ENCODE data around the gene ART4. TPM values are rescaled to one million over a fixed set of nuclear protein-coding genes. Genes with fewer than 3 reads are reported as not detected.
A peak's percentile ranks its signal among the peaks of the same experiment; 100 is the strongest.

ART4 gene
- total and polyA plus RNA-seq, 5 donors from 2014 or later, result not detected

DNA sequence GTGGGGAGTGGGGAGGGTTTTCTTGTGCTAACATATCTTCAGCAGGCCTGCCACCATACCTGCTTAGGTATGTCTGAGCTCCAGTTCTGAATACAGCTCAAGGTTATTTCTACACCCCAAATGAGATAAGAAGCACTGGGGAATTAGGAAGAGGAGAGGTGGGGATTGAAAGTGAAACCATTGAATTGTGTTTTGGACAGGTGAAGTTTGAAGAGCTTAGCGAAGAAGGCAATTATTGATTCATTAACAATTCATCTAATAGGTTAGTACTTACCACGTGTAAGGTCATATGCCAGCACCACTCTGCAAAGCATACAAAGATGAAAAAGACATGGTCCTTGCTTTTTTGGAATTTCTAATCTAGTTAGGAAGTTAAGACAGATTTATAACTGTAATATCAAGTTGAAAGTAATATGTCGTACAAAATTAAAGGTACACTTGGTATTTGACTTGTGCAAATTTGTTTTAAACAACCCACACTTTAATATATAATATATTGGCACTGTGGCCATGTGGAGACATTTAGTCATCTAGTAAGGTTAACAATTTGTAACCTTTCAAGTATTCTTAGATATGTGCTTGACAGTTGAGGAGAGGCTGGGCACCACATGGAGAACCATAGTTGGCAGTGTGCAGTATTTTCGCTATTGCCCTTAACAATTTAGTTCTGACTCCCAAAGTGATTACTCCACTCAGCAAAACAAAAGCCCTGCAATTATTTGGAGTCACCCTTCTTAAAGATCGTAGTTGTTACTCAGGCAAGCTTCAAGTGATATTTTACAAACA lies 33.0 kb downstream of the ART4 start:
- H3K4me1 Mint-ChIP-seq, result peaks cover 7 to 20% (median 14%) of the 10 kb centered on the region in 4 donors
- DNase-seq (peak in 1 of 3 donors; percentile 15), ATAC-seq (ENCODE audit: low read depth in 2 of 2) (no peak)
- Histone ChIP-seq H3K27me3 (ENCODE audit: control insufficient read depth, insufficient read depth, low read length) (no peaks in the 10 kb centered on the region), H3K4me1 (ENCODE audit: control insufficient read depth, insufficient read depth, low read length, poor library complexity, severe bottlenecking) (peaks cover 12% of the 10 kb centered on the region), H3K4me3 (ENCODE audit: low read depth, low read length) (peak overlapping the region; percentile 35), H3K36me3 (ENCODE audit: control insufficient read depth, insufficient read depth, low read length) (no peaks in the 10 kb centered on the region), H3K27ac (ENCODE audit: insufficient read depth, low read length, poor library complexity, severe bottlenecking) (peak overlapping the region; percentile 39), H3K9me3 (ENCODE audit: control insufficient read depth in 2 of 2, low read length in 2 of 2) (no peaks in the 10 kb centered on the region)
- no peaks in the 10 kb centered on the region for H3K9me3 Mint-ChIP-seq
- H3K36me3 Mint-ChIP-seq, result no peaks in the 10 kb centered on the region
- no peaks in the 10 kb centered on the region for H3K27me3 Mint-ChIP-seq
- H3K27ac Mint-ChIP-seq, result peak overlapping the region in 2 of 3 donors; percentile 68 to 81
- peak overlapping the region in 3 of 4 donors; percentile 24 to 67 (median 43) for H3K4me3 Mint-ChIP-seq

DNA sequence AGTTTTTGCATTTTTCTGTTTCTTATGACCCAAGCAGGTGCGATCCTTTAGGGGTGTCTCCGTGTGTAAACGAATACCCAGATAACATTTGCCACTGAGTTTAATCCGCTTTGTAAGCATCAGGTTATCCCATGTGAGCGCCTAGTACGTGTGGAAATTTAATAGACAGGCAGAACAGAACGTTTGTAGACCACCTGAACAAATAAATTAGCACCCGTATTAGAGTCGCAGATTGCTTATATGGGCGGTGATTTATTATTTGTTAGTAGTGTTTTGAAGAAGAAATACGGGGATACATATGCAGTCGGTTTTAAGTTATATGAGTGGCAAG lies 39.5 kb downstream of the ART4 start:
- peaks cover 13% of the 10 kb centered on the region for H3K36me3 ChIP-seq (ENCODE audit: control insufficient read depth, insufficient read depth, low read length)
- H3K36me3 Mint-ChIP-seq, result peaks cover 5% of the 10 kb centered on the region
- DNase-seq, result no peak
- no peaks in the 10 kb centered on the region for H3K27me3 Mint-ChIP-seq
- H3K9me3 Mint-ChIP-seq, result no peaks in the 10 kb centered on the region
- ATAC-seq (ENCODE audit: low read depth in 2 of 2), result peak in 1 of 2 donors; percentile 2
- H3K4me1 ChIP-seq (ENCODE audit: control insufficient read depth, insufficient read depth, low read length, poor library complexity, severe bottlenecking), result peaks cover 37% of the 10 kb centered on the region
- no peak overlapping the region for H3K4me3 Mint-ChIP-seq
- H3K9me3 ChIP-seq (ENCODE audit: control insufficient read depth in 2 of 2, low read length in 2 of 2), result no peaks in the 10 kb centered on the region
- peak overlapping the region; percentile 99 for H3K4me3 ChIP-seq (ENCODE audit: low read depth, low read length)
- peak overlapping the region; percentile 96 for H3K27ac ChIP-seq (ENCODE audit: insufficient read depth, low read length, poor library complexity, severe bottlenecking)
- peaks cover 4 to 38% (median 29%) of the 10 kb centered on the region in 4 donors for H3K4me1 Mint-ChIP-seq
- H3K27me3 ChIP-seq (ENCODE audit: control insufficient read depth, insufficient read depth, low read length), result no peaks in the 10 kb centered on the region
- H3K27ac Mint-ChIP-seq, result no peak overlapping the region

DNA sequence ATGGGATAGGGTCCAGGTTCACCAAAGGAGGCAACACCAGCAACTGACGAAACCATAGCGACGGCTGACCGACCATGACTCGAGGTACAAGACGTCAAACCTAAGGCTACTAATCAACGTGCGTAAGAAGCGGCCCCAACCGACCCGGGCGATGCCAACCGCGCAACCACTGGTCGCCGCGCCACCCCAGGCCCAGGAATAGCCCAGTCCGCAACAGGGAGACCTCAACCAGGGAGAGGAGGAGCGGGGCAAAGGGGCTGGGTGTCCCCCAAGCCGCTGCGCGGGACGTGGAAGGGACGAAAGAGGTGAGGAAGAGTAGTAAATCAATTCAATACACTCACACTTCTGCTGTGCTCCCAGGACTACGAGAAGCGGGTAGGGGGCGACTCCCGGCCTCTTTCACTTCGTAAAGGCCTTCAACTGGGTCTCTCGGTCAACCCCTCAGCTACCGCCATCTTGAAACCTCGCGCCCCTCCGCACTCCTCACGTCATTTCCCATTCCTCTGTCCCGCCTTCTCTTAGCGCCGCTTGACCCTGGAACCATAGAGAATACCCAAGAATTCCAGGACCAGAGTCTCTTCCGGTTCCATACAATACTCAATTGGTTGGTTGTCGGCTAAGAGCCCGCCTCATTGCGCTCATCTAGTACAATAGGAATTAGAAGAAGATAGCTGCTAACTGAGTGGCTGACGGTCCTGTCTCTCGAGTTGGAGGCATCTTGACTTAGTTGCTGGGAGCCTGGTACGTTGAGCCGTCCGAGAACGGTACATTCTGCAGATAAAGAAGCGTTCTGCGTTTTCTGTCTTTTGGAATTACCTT lies 40.1 kb downstream of the ART4 start, which contains the start of the genes C12orf60 and WBP11:
Gene C12orf60, plus strand, starts transcription at position 660 of the 819 bp plus-strand sequence. CDS start 19,266 bp downstream, outside the sequence.
Gene WBP11, minus strand, starts transcription at position 468 of the 819 bp plus-strand sequence. CDS start 2,095 bp downstream, outside the sequence.
- DNase-seq, result peak; percentile 86 to 98 (median 91)
- Mint-ChIP-seq H3K4me1 (peaks cover 4 to 38% (median 29%) of the 10 kb centered on the region in 4 donors), H3K9me3 (no peaks in the 10 kb centered on the region), H3K36me3 (peaks cover 5% of the 10 kb centered on the region), H3K27ac (no peak within 1 kb of the TSS), H3K4me3 (no peak within 1 kb of the TSS), H3K27me3 (no peaks in the 10 kb centered on the region)
- Histone ChIP-seq H3K27me3 (ENCODE audit: control insufficient read depth, insufficient read depth, low read length) (no peaks in the 10 kb centered on the region), H3K9me3 (ENCODE audit: control insufficient read depth in 2 of 2, low read length in 2 of 2) (no peaks in the 10 kb centered on the region), H3K4me3 (ENCODE audit: low read depth, low read length) (peak within 1 kb of the TSS; percentile 99), H3K4me1 (ENCODE audit: control insufficient read depth, insufficient read depth, low read length, poor library complexity, severe bottlenecking) (peaks cover 37% of the 10 kb centered on the region), H3K27ac (ENCODE audit: insufficient read depth, low read length, poor library complexity, severe bottlenecking) (peak within 1 kb of the TSS; percentile 96), H3K36me3 (ENCODE audit: control insufficient read depth, insufficient read depth, low read length) (peaks cover 18% of the 10 kb centered on the region)
- ATAC-seq (ENCODE audit: low read depth in 2 of 2), result peak; percentile 98 to 99

DNA sequence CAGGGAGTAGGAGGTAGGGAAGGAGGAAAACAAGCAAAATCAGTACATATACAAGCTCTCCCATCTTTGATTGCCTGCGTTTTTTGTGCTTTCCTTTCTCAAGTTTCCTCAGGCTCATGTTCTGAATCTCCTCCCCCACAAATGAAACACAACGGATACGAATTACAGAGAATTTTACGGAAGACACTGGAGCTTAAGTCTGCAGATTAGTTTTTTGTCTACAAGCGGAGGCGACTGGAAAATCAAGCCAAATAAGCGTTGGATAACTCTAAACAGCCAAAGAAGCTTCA lies 40.7 kb downstream of the ART4 start:
- Mint-ChIP-seq H3K36me3 (peaks cover 8% of the 10 kb centered on the region), H3K4me3 (no peak overlapping the region), H3K27me3 (no peaks in the 10 kb centered on the region), H3K27ac (no peak overlapping the region), H3K9me3 (no peaks in the 10 kb centered on the region), H3K4me1 (peaks cover 4 to 43% (median 29%) of the 10 kb centered on the region in 4 donors)
- ATAC-seq (ENCODE audit: low read depth in 2 of 2) (no peak), DNase-seq (no peak)
- H3K27ac ChIP-seq (ENCODE audit: insufficient read depth, low read length, poor library complexity, severe bottlenecking), result peak overlapping the region; percentile 96
- H3K4me1 ChIP-seq (ENCODE audit: control insufficient read depth, insufficient read depth, low read length, poor library complexity, severe bottlenecking), result peaks cover 37% of the 10 kb centered on the region
- H3K4me3 ChIP-seq (ENCODE audit: low read depth, low read length), result peak overlapping the region; percentile 99
- no peaks in the 10 kb centered on the region for H3K27me3 ChIP-seq (ENCODE audit: control insufficient read depth, insufficient read depth, low read length)
- peaks cover 24% of the 10 kb centered on the region for H3K36me3 ChIP-seq (ENCODE audit: control insufficient read depth, insufficient read depth, low read length)
- H3K9me3 ChIP-seq (ENCODE audit: control insufficient read depth in 2 of 2, low read length in 2 of 2), result no peaks in the 10 kb centered on the region

DNA sequence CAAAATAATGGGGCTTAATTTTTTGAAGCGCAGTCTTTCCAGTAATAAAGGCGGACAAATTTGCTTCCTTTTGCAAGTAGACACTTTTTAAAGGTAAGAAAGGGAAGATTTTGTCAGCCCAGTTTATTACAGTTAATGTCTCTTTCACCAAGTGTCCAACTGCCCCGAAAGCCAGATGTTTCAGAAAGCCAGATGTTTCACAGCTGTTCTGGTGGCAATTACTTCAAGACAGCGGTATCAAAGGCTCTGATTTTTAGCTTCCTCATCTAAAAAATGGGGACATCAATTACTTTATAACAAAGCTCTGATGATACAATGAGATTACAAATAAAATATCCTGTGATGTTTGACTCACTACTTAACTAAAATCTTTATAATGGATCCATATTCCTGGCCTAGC lies 41.1 kb downstream of the ART4 start:
- peaks cover 28% of the 10 kb centered on the region for H3K36me3 ChIP-seq (ENCODE audit: control insufficient read depth, insufficient read depth, low read length)
- peaks cover 8 to 44% (median 31%) of the 10 kb centered on the region in 4 donors for H3K4me1 Mint-ChIP-seq
- H3K9me3 ChIP-seq (ENCODE audit: control insufficient read depth in 2 of 2, low read length in 2 of 2), result no peaks in the 10 kb centered on the region
- H3K4me3 ChIP-seq (ENCODE audit: low read depth, low read length), result peak overlapping the region; percentile 99
- H3K4me3 Mint-ChIP-seq, result no peak overlapping the region
- no peak for ATAC-seq (ENCODE audit: low read depth in 2 of 2)
- no peaks in the 10 kb centered on the region for H3K9me3 Mint-ChIP-seq
- peaks cover 12% of the 10 kb centered on the region for H3K36me3 Mint-ChIP-seq
- H3K27ac Mint-ChIP-seq, result no peak overlapping the region
- peaks cover 37% of the 10 kb centered on the region for H3K4me1 ChIP-seq (ENCODE audit: control insufficient read depth, insufficient read depth, low read length, poor library complexity, severe bottlenecking)
- no peak for DNase-seq
- H3K27ac ChIP-seq (ENCODE audit: insufficient read depth, low read length, poor library complexity, severe bottlenecking), result peak overlapping the region; percentile 96
- no peaks in the 10 kb centered on the region for H3K27me3 ChIP-seq (ENCODE audit: control insufficient read depth, insufficient read depth, low read length)
- no peaks in the 10 kb centered on the region for H3K27me3 Mint-ChIP-seq

DNA sequence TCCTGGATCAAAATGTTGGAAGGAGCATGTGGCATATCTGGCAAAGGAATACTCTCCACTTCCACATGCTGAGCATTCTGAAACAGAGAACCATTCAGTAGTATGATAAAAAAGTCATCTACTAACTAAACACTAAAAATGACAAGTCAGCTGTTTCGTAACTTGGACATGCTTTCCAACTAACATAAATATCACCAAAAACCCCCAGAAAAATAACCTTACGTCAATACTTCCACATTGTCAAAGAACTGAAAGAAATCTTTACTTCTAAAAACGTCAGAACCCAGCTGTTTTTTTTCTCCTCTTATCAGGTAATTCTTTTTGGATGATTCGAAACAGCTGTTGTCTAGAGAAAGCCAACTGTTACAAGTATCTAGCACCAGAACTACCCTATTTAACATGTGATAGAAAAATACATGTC lies 48.3 kb downstream of the ART4 start:
- no peak for DNase-seq
- H3K9me3 Mint-ChIP-seq, result no peaks in the 10 kb centered on the region
- H3K4me3 Mint-ChIP-seq, result no peak overlapping the region
- no peaks in the 10 kb centered on the region for H3K27me3 ChIP-seq (ENCODE audit: control insufficient read depth, insufficient read depth, low read length)
- peaks cover 10 to 22% (median 15%) of the 10 kb centered on the region in 4 donors for H3K4me1 Mint-ChIP-seq
- H3K9me3 ChIP-seq (ENCODE audit: control insufficient read depth in 2 of 2, low read length in 2 of 2), result no peaks in the 10 kb centered on the region
- H3K27ac Mint-ChIP-seq, result peak overlapping the region in 2 of 3 donors; percentile 32 to 76
- no peaks in the 10 kb centered on the region for H3K4me1 ChIP-seq (ENCODE audit: control insufficient read depth, insufficient read depth, low read length, poor library complexity, severe bottlenecking)
- ATAC-seq (ENCODE audit: low read depth in 2 of 2), result no peak
- H3K36me3 ChIP-seq (ENCODE audit: control insufficient read depth, insufficient read depth, low read length), result peaks cover 95% of the 10 kb centered on the region
- no peak overlapping the region for H3K27ac ChIP-seq (ENCODE audit: insufficient read depth, low read length, poor library complexity, severe bottlenecking)
- peaks cover 56% of the 10 kb centered on the region for H3K36me3 Mint-ChIP-seq
- H3K4me3 ChIP-seq (ENCODE audit: low read depth, low read length), result no peak overlapping the region
- no peaks in the 10 kb centered on the region for H3K27me3 Mint-ChIP-seq

DNA sequence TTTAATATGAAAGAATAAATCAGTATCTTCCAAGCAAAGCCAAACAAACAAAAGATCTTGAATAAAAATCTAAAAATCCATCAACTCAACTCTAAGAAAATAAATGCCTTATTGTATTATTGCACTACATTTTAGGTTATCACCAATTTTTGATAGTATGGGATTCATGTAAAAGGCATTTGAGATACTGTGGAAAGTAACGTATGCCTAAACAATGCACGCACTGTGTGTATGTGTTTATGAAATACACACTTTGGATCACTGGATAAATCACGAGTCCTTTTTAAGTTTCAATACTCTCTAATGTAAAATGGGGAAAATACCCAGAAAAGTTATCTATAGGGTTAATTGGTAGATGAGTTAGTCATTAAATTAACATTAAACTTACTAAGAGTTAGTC lies 57.8 kb downstream of the ART4 start:
- peaks cover 38% of the 10 kb centered on the region for H3K36me3 Mint-ChIP-seq

More for the DNA sequence above, 57.8 kb downstream of the ART4 start:
- H3K4me3 ChIP-seq (ENCODE audit: low read depth, low read length), result no peak overlapping the region
- H3K4me1 Mint-ChIP-seq, result peaks cover 6 to 10% (median 6%) of the 10 kb centered on the region in 4 donors
- DNase-seq, result no peak
- H3K9me3 Mint-ChIP-seq, result no peaks in the 10 kb centered on the region
- no peaks in the 10 kb centered on the region for H3K9me3 ChIP-seq (ENCODE audit: control insufficient read depth in 2 of 2, low read length in 2 of 2)
- H3K36me3 ChIP-seq (ENCODE audit: control insufficient read depth, insufficient read depth, low read length), result peaks cover 55% of the 10 kb centered on the region
- ATAC-seq (ENCODE audit: low read depth in 2 of 2), result no peak
- no peak overlapping the region for H3K27ac ChIP-seq (ENCODE audit: insufficient read depth, low read length, poor library complexity, severe bottlenecking)
- peak overlapping the region in 2 of 3 donors; percentile 3 to 32 for H3K27ac Mint-ChIP-seq
- H3K27me3 ChIP-seq (ENCODE audit: control insufficient read depth, insufficient read depth, low read length), result no peaks in the 10 kb centered on the region
- H3K27me3 Mint-ChIP-seq, result no peaks in the 10 kb centered on the region
- H3K4me1 ChIP-seq (ENCODE audit: control insufficient read depth, insufficient read depth, low read length, poor library complexity, severe bottlenecking), result no peaks in the 10 kb centered on the region
- no peak overlapping the region for H3K4me3 Mint-ChIP-seq
